GM18858 (cell line): ENCODE results near the gene NCAPH2.

Source experiments
- ATAC-seq: cut with Tn5 transposase; IDR thresholded peaks from one replicate; pipeline ENCODE4 v1.9.1; 2021; ENCODE audit not compliant: unreplicated experiment

NCAPH2 gene

DNA sequence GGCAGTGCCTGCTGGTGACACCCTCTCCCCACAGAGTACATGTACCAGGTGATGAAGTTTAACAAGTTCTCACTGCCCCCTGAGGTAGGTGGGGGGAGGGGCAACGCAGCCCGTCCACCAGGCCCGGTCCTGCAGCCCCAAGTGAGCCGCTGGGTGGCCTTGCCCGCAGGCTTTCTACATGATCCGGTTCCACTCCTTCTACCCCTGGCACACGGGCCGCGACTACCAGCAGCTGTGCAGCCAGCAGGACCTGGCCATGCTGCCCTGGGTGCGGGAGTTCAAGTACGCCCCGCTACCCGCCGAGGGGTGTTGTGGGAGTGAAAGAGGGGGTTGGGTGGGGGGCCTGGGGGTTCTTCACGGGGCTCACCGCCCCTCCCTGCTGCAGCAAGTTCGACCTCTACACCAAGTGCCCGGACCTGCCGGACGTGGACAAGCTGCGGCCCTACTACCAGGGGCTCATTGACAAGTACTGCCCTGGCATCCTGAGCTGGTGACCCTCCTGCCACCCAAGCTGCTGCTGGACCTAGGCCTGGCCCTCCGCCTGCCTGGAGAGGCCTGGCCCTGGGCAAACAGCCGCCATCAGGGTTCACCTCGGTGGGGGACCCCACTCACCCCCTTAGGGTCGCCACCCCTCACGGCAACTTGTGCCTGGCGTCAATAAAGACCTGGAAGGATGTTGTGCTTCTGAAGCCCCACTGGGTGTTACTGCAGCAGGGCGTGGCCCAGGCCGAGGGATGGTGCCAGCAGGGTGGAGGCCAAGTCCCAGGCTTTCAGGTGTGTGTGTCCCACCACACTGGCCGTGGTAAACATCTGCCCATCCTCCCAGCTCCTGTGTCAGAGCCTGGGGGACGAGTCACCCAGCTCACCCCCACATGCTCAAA, 18.4 kb upstream of the NCAPH2 start:
- no peak for ATAC-seq

DNA sequence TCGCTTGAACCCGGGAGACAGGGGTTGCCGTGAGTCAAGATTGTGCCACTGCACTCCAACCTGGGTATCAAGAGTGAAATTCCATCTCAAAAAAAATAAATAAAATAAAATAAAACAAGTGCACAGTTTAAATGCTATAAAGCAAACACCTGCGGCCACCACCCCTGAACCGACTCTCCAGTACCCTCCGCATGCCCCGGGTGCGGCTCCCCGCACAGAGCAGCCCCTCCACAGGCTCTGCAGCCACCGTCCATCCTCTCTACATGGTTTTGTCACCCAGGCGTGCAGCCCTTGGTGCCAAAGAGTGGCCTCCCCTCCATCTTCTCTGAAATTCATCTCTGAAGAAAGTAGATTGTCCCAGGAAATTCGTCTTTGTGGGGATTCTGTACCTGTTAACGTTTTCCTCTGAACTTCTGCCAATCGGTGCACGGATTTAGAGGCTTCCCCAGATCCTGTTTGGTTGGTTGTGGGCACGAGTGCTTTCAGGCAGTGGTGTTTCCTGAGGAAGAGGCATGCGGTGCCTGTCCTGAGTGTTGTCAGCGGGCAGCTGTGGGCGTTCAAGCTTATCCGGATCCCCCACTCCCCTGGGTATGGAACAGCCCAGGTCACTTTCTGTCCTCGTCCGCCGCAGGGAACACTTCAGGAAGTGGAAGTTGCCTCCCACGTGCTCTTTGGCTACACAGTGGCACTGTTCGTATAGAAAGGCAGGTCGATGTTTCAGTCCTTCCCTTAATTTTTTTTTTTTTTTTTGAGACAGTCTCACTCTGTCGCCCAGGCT, 17.3 kb upstream of the NCAPH2 start:
- ATAC-seq, result no peak

DNA sequence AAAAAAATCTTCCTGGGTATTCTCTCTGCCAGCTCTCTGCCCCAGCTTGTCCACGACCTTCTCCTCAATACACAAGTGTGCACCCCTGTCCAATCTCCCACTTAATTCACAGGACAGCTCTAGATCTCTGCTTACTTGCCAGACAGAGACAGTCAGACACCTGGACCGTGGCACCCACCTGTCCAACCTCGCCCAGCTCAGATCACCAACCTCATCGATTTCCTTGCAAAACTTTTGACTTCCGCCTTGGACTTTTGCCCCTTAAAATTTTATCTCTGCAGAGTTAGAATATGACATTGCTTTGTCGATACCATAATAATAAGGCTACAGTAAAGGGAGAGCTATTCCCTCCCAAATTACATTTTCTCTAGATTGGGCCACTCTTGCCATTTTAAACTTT, 10.9 kb upstream of the NCAPH2 start:
- no peak for ATAC-seq

DNA sequence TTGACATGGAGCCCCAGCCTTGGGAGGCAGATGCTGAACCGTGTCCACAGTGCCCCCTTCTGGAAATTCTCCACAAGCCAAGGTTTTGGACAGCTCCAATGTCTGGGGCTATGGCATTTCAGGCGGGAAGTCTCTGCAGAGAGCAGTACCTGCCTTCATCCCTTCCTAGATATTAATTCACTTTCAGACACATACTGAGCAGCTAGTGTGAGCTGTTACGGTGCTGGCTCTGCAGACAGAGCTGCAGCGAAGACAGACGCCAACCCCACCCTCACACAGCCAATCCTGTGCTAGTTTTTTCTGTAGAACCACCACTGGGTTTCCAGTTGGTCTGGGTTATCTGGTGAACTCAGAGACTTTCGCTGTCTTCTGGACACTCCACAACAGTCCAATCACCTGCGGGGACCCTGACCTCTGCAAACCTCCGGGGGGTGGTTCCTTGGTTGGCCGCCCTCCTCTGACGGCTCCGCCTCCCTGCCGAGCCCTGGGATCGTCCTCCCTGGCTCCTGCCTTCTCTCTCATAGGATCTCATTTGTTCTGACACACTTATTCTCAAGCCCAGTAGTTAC, 9.6 kb upstream of the NCAPH2 start:
- ATAC-seq, result no peak

DNA sequence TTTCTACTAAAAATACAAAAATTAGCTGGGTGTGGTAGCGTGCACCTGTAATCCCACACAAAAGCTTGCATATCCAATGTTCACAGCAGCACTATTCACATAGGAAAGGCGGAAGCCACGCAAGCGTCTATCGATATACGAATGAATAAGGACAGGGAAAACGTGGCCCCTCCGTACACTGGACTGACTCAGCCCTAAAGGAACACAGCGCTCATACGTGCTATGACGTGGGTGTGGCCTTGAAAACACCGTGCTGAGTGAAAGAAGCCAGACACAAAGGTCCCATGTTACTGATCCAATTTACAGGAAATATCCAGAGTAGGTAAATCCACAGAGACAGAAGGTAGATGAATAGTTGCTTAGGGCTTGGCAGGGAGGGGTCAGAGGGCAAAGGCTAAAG, 7.6 kb upstream of the NCAPH2 start:
- no peak for ATAC-seq

DNA sequence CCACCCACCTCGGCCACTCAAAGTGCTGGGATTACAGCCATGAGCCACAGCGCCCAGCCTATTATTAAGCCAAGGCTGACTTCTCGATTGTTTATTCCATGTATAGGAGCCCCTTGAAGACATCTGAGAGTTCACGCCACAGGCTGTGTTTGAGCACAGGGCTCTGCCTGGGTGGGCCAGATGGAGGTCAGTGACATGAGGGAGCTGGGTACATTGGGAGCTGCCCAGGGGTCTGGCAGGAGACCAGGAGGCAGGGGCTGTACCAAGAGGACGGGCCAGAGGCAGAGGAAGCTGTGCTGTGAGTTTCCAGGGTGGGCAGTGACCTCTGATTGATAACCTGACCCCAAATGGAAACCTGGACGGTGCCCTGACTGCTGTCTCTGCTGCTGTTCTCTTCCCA, 5.9 kb upstream of the NCAPH2 start:
- ATAC-seq, result no peak

DNA sequence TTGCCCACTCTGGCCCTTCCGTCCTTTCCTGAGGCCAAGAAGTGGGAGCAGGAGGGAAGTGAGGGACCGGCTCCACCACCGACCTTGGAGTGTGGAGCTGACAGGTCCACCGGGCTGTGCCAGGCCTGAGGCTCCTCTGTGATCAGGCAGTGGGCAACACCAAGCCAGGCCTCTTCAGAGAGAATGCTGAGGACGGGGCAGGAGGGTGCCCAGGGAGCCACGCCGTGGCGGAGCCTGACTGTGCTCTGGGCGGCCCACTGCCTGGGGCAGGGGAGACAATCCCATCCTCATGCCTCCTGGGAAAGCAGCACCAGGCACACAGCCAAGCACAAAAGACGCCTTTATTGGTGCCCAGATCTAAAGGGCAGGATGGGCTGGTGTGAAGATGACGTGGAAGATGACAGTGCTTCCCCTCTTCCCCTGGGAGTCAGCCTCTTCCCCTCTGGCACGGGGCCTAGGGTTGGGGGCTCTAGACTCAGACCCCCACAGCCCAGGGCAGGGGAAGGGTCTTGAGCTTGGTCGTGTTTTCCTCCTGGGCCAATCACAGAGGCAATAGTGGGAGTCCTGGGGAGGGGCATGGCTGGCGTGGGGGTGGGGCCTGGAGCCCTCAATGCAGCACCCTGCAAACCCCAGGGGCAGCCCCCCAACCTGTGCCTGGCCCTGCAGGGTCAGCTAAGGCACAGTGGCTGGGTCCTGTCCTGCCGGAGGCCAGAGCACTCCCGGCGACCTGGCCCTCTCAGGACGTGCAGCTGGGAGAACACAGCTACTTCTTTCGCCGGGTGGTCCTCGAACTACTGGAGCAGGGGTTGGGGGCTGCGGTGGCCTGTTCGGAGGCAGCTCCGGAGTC, 5.2 kb upstream of the NCAPH2 start:
- no peak for ATAC-seq

DNA sequence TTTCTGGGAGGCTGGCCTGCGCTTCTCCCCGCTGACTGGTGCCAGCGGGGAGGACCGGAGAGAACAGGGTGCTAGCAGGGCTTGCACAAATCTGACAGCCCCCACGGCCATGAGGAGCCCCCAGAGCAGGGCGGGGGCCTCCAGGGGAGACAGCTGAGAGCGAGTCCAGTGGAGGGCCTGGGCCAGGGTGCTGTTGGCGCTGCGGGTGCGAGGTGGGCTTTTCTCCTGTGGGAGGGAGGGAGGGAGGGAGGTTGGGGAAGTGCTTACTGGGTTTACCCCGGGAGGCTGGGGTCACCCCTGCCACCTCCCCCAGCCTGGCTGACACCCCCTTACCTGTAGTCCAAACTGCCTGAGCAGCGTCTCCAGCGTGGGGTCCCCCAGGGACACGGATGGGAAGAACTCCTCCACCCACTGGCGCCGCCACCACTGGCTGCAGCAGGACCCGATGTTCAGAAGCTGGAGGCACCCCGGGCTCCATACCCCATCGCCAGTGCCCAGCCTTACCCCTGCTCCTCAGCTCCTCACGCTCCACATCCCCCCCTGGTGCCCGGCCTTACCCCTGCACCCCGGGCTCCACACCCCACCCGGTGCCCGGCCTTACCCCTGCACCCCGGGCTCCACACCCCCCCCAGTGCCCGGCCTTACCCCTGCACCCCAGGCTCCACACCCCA, 4.4 kb upstream of the NCAPH2 start:
- no peak for ATAC-seq

DNA sequence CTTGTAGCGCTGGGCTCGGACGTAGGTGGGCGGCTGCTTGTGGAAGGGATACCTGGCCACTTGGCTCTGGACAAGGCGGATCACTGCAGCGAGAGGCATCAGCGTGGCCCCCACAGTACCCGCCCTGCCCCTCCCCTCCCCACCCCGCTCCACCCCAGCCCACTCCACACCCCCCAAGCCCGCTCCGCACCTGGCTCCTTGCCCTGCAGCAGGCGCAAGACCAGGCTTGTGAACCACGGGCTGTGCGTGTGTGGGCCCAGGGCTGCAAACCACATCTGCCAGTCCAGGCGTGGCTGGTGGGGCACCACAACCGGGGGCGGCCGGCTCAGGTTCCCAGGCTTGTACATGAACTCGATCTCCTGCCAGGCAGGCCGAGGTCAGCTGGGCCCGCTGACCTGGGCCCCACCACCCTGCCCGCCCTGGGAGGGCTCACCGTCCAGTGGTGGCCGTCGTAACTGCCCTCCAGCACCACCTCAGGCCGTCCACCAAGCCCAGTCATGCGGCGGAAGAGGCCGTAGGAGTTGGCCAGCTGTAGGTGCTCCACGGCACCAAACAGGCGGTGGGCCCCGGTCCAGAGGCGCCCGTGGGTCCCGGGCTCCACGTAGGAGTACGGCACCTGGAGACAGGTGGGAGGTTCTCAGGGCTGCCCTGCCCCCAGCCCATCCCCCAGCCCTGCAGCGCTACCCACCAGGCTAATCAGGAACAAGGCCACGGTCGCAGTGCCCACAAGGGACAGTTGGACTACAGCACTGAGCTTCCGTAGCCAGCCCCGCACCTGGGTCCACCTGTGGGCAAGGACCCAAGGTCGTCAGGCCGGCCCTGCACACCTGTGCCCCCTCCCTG, 3.4 kb upstream of the NCAPH2 start:
- no peak for ATAC-seq

DNA sequence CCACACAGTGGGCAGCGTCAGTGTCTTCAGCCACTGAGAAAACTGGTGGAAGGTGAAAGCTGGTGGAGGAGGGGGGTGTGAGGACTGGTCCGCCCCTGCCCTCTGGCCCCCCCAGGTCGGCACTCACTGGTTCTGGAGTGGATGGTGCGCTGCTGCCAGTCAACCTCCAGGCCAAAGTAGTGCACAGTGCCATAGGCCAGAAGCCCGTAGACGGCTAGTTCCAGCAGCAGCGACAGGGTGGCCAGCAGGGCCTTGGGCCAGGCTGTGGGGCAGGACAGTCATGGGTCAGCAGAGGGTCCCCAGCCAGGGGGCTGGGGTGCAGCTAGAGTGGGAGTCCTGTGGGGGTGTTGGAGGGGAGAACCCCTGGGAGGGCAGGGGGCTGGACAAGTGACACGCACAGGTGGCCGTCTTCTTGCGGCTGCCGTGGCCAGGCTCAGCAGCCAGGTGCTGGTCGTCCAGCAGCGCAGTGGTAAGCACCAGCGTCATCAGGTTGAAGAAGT, 2.7 kb upstream of the NCAPH2 start:
- no peak for ATAC-seq

DNA sequence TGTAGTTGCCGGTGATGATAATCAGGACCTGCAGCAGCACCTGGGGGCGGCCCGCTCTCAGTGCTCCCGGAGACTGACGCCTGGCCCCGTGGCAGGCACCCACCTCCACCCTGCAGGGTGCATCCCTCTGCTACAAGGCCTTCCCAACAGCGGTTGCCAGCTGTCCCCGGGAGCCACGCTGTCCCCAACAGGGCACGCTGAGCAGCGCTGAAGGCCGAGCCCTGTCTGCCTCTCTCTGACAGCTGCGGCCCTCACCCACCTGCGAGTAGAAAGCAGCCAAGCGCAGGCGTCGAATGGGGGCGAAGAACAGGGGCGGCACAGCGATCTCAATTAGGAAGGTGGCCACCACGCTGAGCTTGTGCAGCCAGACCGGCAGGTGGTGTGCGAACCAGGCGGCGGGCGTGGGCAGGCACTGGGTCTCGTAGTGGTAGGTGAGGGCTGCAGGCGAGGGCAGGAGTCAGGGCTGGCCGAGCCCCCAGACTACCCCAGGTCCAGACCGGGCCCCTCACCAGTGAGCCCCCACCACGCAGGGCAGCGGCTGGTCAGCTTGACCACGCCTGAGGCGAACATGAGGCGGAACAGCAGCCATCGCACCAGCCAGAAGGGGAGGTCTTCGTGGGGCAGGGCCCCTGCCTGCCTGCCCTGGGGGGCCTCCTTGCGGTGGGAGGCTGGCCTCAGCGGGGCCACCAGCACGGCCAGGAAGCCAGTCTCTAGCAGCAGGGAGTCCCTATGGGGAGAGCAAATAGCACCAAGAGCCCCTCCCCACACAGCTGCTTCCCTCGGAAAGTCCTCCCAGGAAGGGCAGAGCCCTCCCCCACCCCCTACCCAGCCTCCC, 2.0 kb upstream of the NCAPH2 start:
- no peak for ATAC-seq

DNA sequence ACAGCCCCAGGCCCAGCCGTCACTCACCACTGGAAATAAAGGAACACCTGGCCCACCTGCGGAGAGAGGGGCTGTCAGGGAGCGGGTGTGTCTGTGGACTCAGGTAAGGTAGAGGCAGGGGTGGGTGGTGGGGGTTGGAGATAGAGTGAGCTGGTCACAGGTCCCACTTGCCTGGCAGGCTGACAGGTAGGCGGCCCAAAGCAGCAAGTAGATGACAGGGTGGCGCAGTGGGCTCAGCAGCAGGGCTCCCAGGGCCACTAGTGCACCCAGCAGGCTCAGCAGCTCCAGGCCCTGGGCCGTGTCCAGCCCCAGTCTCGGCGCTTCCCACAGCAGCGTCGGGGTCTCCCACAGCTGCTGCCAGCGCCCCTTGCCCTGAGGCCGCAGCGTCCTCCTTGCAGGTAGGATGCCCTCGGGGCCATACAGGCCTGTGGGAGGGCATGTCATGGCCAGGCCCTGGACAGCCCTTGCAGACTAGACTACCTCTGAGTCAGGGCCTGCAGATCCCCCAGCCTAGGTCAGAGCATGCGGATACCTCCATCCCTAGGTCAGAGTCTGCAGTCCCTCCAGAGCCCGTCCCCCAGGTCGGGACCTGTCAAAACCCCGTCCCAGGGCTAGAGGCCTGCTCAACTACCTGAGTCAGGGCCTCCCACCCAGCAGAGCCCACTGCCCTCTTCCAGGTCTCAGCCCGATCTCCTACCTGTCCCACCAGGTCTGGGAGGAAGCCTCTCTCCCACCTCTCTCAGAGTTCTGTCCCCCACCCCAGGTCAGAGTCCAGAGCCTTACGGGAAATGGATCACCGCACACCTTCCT, 1.2 kb upstream of the NCAPH2 start:
- ATAC-seq, result no peak

DNA sequence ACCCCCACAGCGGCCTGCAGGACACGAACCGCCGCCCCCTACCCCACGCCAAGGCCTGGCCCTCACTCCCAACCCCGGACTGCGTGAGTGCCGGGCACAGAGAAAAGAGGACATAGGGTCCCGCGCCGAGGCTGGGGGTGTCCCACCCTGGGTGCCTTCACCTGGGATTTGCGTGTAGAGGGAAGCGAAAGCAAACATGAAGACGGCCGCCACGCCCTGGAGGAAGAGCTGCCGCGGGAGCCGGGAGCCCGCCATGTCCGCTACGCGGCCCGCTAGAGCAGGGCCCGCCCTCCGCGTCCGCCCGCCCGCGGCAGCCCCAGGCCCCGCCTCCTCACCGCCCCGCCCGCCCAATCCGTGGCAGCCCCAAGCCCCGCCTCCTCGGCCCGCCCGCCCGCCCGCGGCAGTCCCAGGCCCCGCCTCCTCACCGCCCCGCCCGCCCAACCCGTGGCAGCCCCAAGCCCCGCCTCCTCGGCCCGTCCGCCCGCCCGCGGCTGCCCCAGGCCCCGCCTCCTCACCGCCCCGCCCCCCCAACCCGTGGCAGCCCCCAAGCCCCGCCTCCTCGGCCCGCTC, 518 bp upstream of the NCAPH2 start, which contains the start of gene LMF2:
Gene LMF2 (minus strand): TSS at position 282 of the 570 bp plus-strand sequence. CDS start 27 bp downstream, at position 255.
- no peak for ATAC-seq

DNA sequence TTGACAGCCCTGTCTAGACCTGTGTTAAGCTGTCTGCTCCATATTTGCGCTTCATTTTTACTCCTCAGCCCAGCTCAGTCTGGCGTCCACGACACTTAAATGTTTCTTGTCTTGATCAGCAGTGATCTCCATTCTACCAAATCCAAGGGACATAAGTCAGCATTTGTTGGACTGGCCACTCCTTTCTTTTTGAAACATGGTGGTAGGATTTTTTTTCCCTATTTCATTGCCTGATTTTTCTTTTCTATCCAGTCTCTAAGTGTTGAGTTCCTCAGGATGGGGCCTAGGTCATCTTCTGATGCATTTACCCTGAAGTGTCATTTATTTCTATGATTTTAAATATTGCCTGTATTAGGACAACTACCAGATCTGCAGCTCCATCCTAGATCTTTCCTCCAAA, 873 bp downstream of the NCAPH2 start:
- ATAC-seq, result no peak

DNA sequence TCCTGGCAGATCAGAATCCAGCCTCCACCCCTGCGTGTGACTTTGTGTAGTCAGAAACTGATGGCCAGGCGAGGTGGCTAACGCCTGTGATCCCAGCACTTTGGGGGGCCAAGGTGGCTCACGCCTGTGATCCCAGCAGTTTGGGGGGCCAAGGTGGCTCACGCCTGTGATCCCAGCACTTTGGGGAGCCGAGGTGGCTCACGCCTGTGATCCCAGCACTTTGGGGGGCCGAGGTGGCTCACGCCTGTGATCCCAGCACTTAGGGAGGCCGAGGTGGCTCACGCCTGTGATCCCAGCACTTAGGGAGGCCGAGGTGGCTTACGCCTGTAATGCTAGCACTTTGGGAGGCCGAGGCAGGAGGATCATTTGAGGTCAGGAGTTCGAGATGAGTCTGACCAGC, 5.2 kb downstream of the NCAPH2 start:
- ATAC-seq, result no peak

DNA sequence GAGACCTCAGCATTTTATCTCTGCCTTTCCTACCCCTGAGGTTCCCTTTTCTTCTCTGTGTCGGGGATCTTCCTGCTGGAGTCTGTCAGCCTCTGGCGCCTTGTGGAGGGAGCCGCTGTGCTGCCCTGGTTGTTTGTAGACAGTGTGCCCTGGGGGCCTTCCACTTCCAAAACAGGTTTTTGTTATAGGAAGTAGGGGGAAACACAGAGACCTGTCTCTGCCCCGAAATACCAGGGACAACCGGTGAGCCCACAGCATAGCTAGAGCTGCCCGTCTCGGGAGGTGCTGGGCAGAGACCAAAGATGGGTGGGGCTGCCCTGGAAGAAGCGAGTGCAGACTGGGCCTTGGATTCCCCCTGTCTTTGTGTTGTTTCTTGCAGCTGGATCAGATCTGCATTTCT, 8.0 kb downstream of the NCAPH2 start:
- ATAC-seq, result no peak

DNA sequence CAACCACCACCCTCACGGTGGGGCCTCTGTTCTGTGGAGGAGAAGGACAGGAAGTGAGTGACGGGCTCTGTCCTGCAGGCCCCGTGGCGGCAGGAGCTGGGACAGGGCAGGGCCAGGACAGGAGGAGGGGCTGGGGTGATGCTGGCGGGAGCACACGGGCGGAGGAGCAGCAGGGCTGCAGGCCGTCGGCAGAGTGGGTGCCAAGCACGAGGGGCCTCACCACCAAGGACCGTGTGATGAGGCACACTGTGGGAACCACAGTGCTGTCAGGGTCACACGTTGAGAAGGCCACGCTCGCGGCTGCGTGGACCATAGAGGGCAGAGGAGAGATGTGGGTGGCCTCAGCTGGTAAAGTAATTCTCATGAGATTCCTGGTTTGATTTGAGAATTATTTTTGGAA, 8.9 kb downstream of the NCAPH2 start:
- no peak for ATAC-seq
